H1 (cell line): ENCODE results near the gene PRMT2.

Experiments
- CHD1 ChIP-seq: IDR thresholded peaks from 2 replicates; pipeline ENCODE4 v1.6.1; 2012; ENCODE audit warnings: low read depth, low read length, improper control_type of control experiment
- CREB1 ChIP-seq: IDR thresholded peaks from 2 replicates; pipeline ENCODE4 v1.6.1; 2012; ENCODE audit warnings: inconsistent platforms
- CTCF ChIP-seq, 3 experiments: IDR thresholded peaks; 1 replicate in 2 of 3; 2 replicates in 1 of 3; pipeline versions ENCODE4 v1.5.1 to v1.6.1; 2011; ENCODE audit warnings: low read length in 3 of 3, mild to moderate bottlenecking in 3 of 3, inconsistent platforms in 2 of 3, low read depth in 1 of 3, moderate library complexity in 1 of 3; ENCODE audit not compliant: insufficient read depth in 1 of 3; ENCODE audit errors: control extremely low read depth in 1 of 3
- FOSL1 ChIP-seq: IDR thresholded peaks from 2 replicates; pipeline ENCODE4 v1.6.1; 2011; ENCODE audit warnings: mild to moderate bottlenecking, low read depth, low read length, moderate library complexity; ENCODE audit not compliant: insufficient read depth
- MAX ChIP-seq: IDR thresholded peaks from 2 replicates; pipeline ENCODE4 v1.6.1; 2012; ENCODE audit warnings: inconsistent platforms
- POLR2A ChIP-seq, 2 experiments: IDR thresholded peaks; 1 replicate in 1 of 2; 2 replicates in 1 of 2; pipeline ENCODE4 v1.6.1; 2011; ENCODE audit warnings: low read depth in 2 of 2, low read length in 2 of 2, mild to moderate bottlenecking in 2 of 2; ENCODE audit errors: control extremely low read depth in 1 of 2
- RXRA ChIP-seq: IDR thresholded peaks from 2 replicates; pipeline ENCODE4 v1.6.1; 2011; ENCODE audit warnings: low read depth, mild to moderate bottlenecking, low read length, moderate library complexity; ENCODE audit not compliant: insufficient read depth
- SP1 ChIP-seq: IDR thresholded peaks from 2 replicates; pipeline ENCODE4 v1.6.1; 2011; ENCODE audit warnings: low read depth, low read length
- TEAD4 ChIP-seq: IDR thresholded peaks from 2 replicates; pipeline ENCODE4 v1.6.1; 2012; ENCODE audit warnings: low read depth, low read length, inconsistent platforms, mixed read lengths
- USF2 ChIP-seq: IDR thresholded peaks from 2 replicates; pipeline ENCODE4 v1.6.1; 2011; ENCODE audit warnings: low read length, improper control_type of control experiment

- TF ChIP-seq TEAD4, result no peak
- TF ChIP-seq MAX, result no peak
- TF ChIP-seq CREB1, result no peak
- TF ChIP-seq USF2, result no peak
- TF ChIP-seq CHD1, result no peak
- TF ChIP-seq POLR2A (IDR thresholded peaks at IDR 0.05; ENCODE audit: control extremely low read depth in 1 of 2, low read depth in 2 of 2, low read length in 2 of 2), result no peak
- no peak for TF ChIP-seq CTCF (IDR thresholded peaks at IDR 0.05; ENCODE audit: control extremely low read depth in 1 of 3, insufficient read depth in 1 of 3, low read depth in 1 of 3, low read length in 3 of 3)
- no peak for TF ChIP-seq SP1
- TF ChIP-seq FOSL1, result no peak
- TF ChIP-seq RXRA, result no peak
Observed at GRCh38 chr21:46610018-46610701, 25.3 kb upstream of the PRMT2 start.
